ENCODE measurements around the gene MKRN3.

DNA sequence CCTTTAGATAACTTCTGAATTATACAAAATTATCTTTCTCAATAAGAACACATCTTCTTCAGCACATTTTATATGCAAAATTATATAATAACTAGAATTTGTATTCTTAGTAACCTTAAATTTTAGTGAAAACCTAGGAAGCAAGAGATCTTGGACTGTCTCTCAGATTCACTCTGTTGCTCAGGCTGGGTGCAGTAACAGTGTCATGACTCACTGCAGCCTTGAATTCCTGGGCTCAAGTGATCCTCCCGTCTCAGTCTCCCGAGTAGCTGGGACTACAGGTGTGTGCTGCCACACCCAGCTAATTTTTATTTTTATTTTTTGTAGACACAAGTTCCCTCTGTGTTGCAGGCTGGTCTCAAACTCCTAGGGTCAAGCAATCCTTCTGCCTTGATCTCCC, 29.9 kb downstream of the MKRN3 start:
- TF ChIP-seq, protein P1, sequence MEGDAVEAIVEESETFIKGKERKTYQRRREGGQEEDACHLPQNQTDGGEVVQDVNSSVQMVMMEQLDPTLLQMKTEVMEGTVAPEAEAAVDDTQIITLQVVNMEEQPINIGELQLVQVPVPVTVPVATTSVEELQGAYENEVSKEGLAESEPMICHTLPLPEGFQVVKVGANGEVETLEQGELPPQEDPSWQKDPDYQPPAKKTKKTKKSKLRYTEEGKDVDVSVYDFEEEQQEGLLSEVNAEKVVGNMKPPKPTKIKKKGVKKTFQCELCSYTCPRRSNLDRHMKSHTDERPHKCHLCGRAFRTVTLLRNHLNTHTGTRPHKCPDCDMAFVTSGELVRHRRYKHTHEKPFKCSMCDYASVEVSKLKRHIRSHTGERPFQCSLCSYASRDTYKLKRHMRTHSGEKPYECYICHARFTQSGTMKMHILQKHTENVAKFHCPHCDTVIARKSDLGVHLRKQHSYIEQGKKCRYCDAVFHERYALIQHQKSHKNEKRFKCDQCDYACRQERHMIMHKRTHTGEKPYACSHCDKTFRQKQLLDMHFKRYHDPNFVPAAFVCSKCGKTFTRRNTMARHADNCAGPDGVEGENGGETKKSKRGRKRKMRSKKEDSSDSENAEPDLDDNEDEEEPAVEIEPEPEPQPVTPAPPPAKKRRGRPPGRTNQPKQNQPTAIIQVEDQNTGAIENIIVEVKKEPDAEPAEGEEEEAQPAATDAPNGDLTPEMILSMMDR (IDR thresholded peaks at IDR 0.05 in 4 of 5, conservative IDR thresholded peaks at IDR 0.05 in 1 of 5) = no peak
- no peak for TF ChIP-seq POLR2A (IDR thresholded peaks at IDR 0.05)

All from gastrocnemius medialis (tissue), 4 donors.